H1 (cell line): ENCODE results near the gene BRIP1.

Source experiments
- CTCF ChIP-seq, 3 experiments: IDR thresholded peaks; 1 replicate in 2 of 3; 2 replicates in 1 of 3; pipeline versions ENCODE4 v1.5.1 to v1.6.1; 2011; ENCODE audit warnings: low read length in 3 of 3, mild to moderate bottlenecking in 3 of 3, inconsistent platforms in 2 of 3, low read depth in 1 of 3, moderate library complexity in 1 of 3; ENCODE audit not compliant: insufficient read depth in 1 of 3; ENCODE audit errors: control extremely low read depth in 1 of 3
- RFX5 ChIP-seq: IDR thresholded peaks from 2 replicates; pipeline ENCODE4 v1.6.1; 2011; ENCODE audit warnings: low read depth, low read length, improper control_type of control experiment, borderline replicate concordance
- SIN3A ChIP-seq, 2 experiments: IDR thresholded peaks in 1 of 2; conservative IDR thresholded peaks in 1 of 2; 2 replicates each; pipeline ENCODE4 v1.6.1; 2011 to 2012; ENCODE audit warnings: low read length in 2 of 2, improper control_type of control experiment in 1 of 2, low read depth in 1 of 2, mild to moderate bottlenecking in 1 of 2

GRCh38 chr17:61877837-61878236 is 14.5 kb upstream of the BRIP1 start:
- TF ChIP-seq CTCF (IDR thresholded peaks at IDR 0.05; ENCODE audit: control extremely low read depth in 1 of 3, insufficient read depth in 1 of 3, low read depth in 1 of 3, low read length in 3 of 3) (no peak), SIN3A (conservative IDR thresholded peaks at IDR 0.05 in 1 of 2, IDR thresholded peaks at IDR 0.05 in 1 of 2; ENCODE audit: low read depth in 1 of 2, low read length in 2 of 2) (no peak), RFX5 (no peak)
